ENCODE results near the gene GEMIN7. TPM values are rescaled to one million over a fixed set of nuclear protein-coding genes. Genes with fewer than 3 reads are reported as not detected.

GEMIN7 gene
- total and polyA plus RNA-seq, 9 donors = 9.7 to 16.0 (median 11.7) TPM

GRCh38 chr19:45037393-45038169, 41.5 kb upstream of the GEMIN7 start:
- DNase-seq = peak in 4 of 5 donors; percentile 24 to 49 (median 46)
- Histone ChIP-seq H3K9me3 (no peaks in the 10 kb centered on the region), H3K36me3 (no peaks in the 10 kb centered on the region), H3K4me1 (ENCODE audit: insufficient read depth) (peaks cover 6% of the 10 kb centered on the region), H3K27me3 (no peaks in the 10 kb centered on the region), H3K27ac (no peak overlapping the region), H3K4me3 (no peak overlapping the region)
- WGBS, 3 donors = 85 to 88% (median 86%) methylated on average over 33 to 37 of the region's 37 CpGs
- no peak for TF ChIP-seq EP300 (IDR thresholded peaks at IDR 0.05)
- no peak for TF ChIP-seq POLR2A (IDR thresholded peaks at IDR 0.05)
- TF ChIP-seq CTCF (IDR thresholded peaks at IDR 0.05) = no peak
- intact Hi-C loops (cut with DNase I) = no loop called here

- H3K27me3 ChIP-seq = no peaks in the 10 kb centered on the region
- no peaks in the 10 kb centered on the region for H3K9me3 ChIP-seq
- H3K4me1 ChIP-seq (ENCODE audit: insufficient read depth) = peaks cover 6% of the 10 kb centered on the region
- peak; percentile 89 to 94 (median 92) for DNase-seq
- peak; percentile 98 for TF ChIP-seq POLR2A (IDR thresholded peaks at IDR 0.05)
- no peak for TF ChIP-seq EP300 (IDR thresholded peaks at IDR 0.05)
- peak in 1 of 3 donors; percentile 30 for TF ChIP-seq CTCF (IDR thresholded peaks at IDR 0.05)
- peak within 1 kb of the TSS; percentile 95 for H3K4me3 ChIP-seq
- peak within 1 kb of the TSS; percentile 42 to 87 for H3K27ac ChIP-seq
- intact Hi-C loops (cut with DNase I) = no loop called here
- WGBS, 3 donors = 1 to 2% (median 1%) methylated on average over 62 of the region's 62 CpGs
- no peaks in the 10 kb centered on the region for H3K36me3 ChIP-seq
Measured at GRCh38 chr19:45038931-45039893, 39.8 kb upstream of the GEMIN7 start, which contains the start of gene CLASRP. Gene CLASRP, plus strand, starts transcription at chr19:45039045. Its CDS starts 1,168 bp downstream, at chr19:45040213.

DNA sequence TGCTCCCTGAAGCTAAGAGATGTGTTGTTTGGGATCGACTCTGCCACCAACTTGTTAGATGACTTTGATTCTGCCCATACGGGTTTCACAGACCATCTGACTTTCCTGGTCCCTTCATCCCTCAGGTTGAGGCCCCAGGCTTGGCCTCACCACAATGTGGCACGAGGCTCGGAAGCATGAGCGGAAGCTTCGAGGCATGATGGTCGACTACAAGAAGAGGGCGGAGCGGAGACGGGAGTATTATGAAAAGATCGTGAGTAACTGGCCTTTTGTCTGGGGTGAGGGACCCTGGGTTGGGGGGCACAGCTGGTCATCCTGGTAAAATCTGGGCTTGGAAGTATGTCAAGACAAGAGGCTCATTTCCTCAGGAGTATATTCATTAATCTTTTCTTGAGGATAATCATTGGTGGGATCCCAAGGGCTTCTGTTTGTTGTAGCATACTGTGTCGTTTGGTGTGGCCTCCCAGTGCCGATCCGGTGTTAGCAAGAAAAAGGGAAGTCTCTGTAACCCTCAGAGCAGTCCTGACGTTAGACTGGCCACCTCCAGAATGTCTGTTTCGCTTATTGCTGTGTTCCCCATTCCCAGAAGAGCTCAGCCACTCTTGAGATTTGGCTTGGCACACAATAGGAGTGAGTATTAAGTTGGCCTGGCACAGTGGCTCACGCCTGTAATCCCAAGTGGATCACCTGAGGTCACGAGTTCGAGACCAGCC, 38.8 kb upstream of the GEMIN7 start:
- no peaks in the 10 kb centered on the region for H3K9me3 ChIP-seq
- intact Hi-C loops (cut with DNase I) = no loop called here
- no peaks in the 10 kb centered on the region for H3K36me3 ChIP-seq
- DNase-seq = no peak
- no peaks in the 10 kb centered on the region for H3K27me3 ChIP-seq
- WGBS, 3 donors = 72 to 80% (median 78%) methylated on average over 19 of the region's 19 CpGs
- peaks cover 6% of the 10 kb centered on the region for H3K4me1 ChIP-seq (ENCODE audit: insufficient read depth)
- no peak overlapping the region for H3K27ac ChIP-seq
- H3K4me3 ChIP-seq = no peak overlapping the region
- no peak for TF ChIP-seq CTCF (IDR thresholded peaks at IDR 0.05)
- TF ChIP-seq POLR2A (IDR thresholded peaks at IDR 0.05) = no peak
- TF ChIP-seq EP300 (IDR thresholded peaks at IDR 0.05) = no peak

DNA sequence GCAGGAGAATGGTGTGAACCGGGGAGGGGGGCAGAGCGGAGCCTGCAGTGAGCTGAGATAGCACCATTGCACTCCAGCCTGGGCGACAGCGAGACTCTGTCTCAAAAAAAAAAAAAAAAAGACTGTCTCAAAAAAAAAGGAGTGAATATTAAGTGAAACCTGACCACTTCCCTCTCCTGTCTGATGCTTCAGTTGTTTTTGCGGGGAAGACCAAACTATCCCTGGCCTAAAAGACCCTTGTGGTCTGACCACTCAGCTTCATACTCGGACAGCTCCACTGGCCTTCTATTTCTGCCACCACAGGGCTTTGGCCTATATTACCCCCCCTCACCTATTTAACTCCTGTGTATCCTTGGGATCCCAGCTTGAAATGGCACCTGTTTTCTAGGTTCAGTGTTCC, 37.9 kb upstream of the GEMIN7 start:
- no peak for DNase-seq
- Histone ChIP-seq H3K9me3 (no peaks in the 10 kb centered on the region), H3K27me3 (no peaks in the 10 kb centered on the region), H3K36me3 (no peaks in the 10 kb centered on the region), H3K4me3 (no peak overlapping the region), H3K4me1 (ENCODE audit: insufficient read depth) (peaks cover 6% of the 10 kb centered on the region), H3K27ac (no peak overlapping the region)
- 74 to 85% (median 81%) methylated on average over 6 of the region's 6 CpGs for WGBS, 3 donors
- TF ChIP-seq CTCF (IDR thresholded peaks at IDR 0.05) (no peak), POLR2A (IDR thresholded peaks at IDR 0.05) (no peak), EP300 (IDR thresholded peaks at IDR 0.05) (no peak)
- intact Hi-C loops (cut with DNase I) = no loop called here
